Astrocyte of the hippocampus (primary cell): Measurements from ENCODE around the gene COL21A1.
A peak's percentile ranks its signal among the peaks of the same experiment; 100 is the strongest.

Experiments
- DNase-seq: peaks from one replicate; pipeline ENCODE4 v3.0.0; 2011; ENCODE audit warnings: low read depth, low spot score

Gene COL21A1

GRCh38 chr6:56109149-56109548, 138.2 kb downstream of the COL21A1 start:
- no peak for DNase-seq

GRCh38 chr6:56106231-56106630, 141.1 kb downstream of the COL21A1 start:
- no peak for DNase-seq

- DNase-seq: no peak
These were observed 142.8 kb downstream of the COL21A1 start for GRCh38 chr6:56104591-56104990.

GRCh38 chr6:56102216-56102615, 145.2 kb downstream of the COL21A1 start:
- DNase-seq: no peak

GRCh38 chr6:56101141-56101553, 146.2 kb downstream of the COL21A1 start:
- DNase-seq: peak; percentile 90

GRCh38 chr6:56096946-56097621, 150.3 kb downstream of the COL21A1 start:
- no peak for DNase-seq

- no peak for DNase-seq
These were observed 150.8 kb downstream of the COL21A1 start for GRCh38 chr6:56096541-56096940.

GRCh38 chr6:56093776-56094175, 153.6 kb downstream of the COL21A1 start:
- no peak for DNase-seq

GRCh38 chr6:56091159-56091869, 156.1 kb downstream of the COL21A1 start:
- peak; percentile 84 for DNase-seq

GRCh38 chr6:56088641-56089040, 158.7 kb downstream of the COL21A1 start:
- DNase-seq: no peak

- DNase-seq: peak; percentile 72
These were observed 160.0 kb downstream of the COL21A1 start for GRCh38 chr6:56087421-56087820.

- DNase-seq: peak; percentile 55
These were observed 167.4 kb downstream of the COL21A1 start for GRCh38 chr6:56079751-56080540.

GRCh38 chr6:56076033-56076432, 171.3 kb downstream of the COL21A1 start:
- no peak for DNase-seq

- no peak for DNase-seq
These were observed 173.6 kb downstream of the COL21A1 start for GRCh38 chr6:56073761-56074160.

GRCh38 chr6:56073315-56073714, 174.1 kb downstream of the COL21A1 start:
- DNase-seq: no peak

- DNase-seq: no peak
These were observed 174.5 kb downstream of the COL21A1 start for GRCh38 chr6:56072856-56073255.

- no peak for DNase-seq
These were observed 182.0 kb downstream of the COL21A1 start for GRCh38 chr6:56065408-56065807.

- no peak for DNase-seq
These were observed 184.5 kb downstream of the COL21A1 start for GRCh38 chr6:56062836-56063235.

- DNase-seq: no peak
These were observed 188.7 kb downstream of the COL21A1 start for GRCh38 chr6:56058636-56059035.

- no peak for DNase-seq
These were observed 192.2 kb downstream of the COL21A1 start for GRCh38 chr6:56055081-56055704.

GRCh38 chr6:56051202-56051598, 196.2 kb downstream of the COL21A1 start:
- DNase-seq: no peak
